Measurements from ENCODE around the gene TEKT1.
A peak's percentile ranks its signal among the peaks of the same experiment; 100 is the strongest.
"Not testable (repeated sequence)": the region's sequence is repeated elsewhere in the genome, so short reads cannot be mapped to it uniquely, and the experiment has no call there.

Gene TEKT1

DNA sequence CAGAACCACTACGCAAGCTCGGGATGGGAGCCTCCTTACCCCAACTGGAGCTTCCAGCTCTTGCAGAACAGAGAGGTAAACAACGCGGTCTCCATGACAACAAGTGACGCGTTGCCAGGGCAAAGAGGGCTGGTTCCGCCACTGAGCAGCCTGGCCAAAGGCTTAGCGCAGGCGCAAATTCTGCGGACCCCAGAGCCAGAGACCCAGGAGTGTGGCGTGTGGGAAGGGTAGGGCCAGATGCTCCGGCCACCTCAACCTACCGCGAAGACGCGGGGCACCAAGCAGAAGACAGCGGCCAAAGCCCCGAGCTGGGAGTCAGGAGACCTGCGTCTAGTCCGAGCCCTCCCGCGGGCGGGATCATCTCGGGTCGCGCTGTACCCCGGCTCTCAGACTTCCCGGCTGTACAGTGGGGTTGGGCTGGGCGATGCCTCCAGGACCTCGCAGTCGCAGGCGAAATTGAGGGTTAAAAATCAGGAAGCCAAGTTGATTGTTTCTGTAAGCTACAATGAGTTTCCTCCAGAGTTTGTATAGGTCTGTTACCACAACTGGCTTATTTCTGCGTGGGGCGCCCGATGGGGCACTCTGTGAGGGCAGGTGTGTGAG is at the start of gene TEKT1:
Gene TEKT1 (minus strand): TSS at position 69 of the 603 bp plus-strand sequence. CDS start 1,353 bp downstream, outside the sequence.
- DNase-seq (ENCODE audit: low read depth in 2 of 2), result peak; percentile 30 to 44

DNA sequence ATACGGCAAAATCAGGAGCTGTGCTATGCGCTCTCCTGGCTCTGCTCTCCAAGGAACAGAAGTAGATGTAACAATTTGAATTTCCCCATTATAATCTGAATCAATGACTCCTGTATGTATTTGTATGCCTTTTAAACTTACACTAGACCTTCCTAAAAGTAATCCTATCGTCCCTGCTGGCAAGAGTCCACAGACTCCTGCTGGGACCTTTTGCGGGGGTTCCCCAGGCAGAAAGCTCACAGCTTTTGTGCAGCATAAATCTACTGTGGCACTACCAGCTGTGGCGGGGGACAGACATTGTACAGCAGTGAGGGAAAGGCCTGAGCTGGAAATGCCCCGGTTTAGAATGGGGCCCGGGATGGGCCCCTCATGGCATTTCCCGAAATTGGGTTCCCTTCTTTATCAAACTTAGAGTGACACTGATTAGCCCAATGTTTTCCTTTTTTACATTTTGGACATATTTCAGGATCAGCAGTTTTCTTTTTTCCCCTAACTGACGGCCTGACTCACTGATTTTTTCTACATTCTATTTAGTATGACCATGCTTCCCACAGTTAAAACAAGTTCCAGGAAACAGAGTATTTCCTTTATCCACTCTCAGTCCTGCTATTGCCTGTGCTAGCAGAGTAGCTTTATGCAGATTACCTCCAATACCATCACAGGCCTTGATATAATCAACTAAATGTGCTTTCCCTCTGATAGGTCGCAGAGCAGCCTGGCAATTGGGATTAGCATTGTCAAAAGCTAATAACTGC is 47.9 kb upstream of the TEKT1 start:
- DNase-seq (ENCODE audit: low read depth in 2 of 2), result not testable (repeated sequence)

DNA sequence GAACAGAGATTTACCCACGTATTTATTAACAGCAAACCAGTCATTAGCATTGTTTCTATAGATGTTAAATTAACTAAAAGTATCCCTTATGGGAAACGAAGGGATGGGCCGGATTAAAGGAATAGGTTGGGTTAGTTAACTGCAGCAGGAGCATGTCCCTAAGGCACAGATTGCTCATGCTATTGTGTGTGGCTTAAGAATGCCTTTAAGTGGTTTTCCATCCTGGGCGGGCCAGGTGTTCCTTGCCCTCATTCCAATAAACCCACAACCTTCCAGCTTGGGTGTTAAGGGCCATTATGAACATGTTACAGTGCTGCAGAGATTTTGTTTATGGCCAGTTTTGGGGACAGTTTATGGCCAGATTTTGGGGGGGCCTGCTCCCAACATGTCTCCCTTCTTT is 43.7 kb upstream of the TEKT1 start:
- not testable (repeated sequence) for DNase-seq (ENCODE audit: low read depth in 2 of 2)

DNA sequence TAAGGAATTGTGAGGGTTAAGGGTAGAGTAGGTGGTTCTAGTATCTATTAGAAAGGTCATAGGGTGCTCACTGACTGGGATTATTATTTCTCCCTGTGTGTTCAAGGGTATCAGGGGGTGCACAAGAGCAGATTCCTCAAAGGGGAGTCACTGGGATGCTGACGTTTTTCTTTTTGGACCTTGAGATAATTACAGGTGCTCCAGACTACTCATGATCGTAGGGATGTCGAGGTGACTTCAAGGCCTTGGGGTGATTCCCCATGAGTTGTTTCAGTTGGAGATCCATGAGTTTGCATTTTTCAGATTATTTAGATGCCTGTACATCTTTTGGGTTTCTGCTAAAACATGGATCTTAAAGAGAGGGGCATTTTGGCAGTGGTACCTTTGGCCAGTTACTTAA is 41.4 kb upstream of the TEKT1 start:
- DNase-seq (ENCODE audit: low read depth in 2 of 2), result no peak

DNA sequence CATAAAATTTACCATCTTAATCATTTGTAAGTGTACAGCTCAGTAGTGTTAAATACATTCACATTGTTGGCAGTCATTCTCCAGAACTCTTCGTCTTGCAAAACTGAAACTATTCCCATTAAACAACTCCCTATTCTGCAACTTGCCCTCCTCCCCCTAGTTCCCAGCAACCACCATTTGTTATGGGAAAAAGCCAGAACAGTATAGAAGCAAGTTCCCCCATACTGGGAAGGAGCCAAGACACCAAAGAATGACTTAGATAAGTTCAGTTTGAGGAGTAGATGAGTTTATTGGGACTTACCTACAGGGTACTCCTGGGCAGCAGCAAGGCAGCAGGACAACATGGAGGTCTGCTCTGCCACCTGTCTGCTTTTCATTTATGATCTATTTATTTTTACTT is 39.3 kb upstream of the TEKT1 start:
- DNase-seq (ENCODE audit: low read depth in 2 of 2), result no peak

DNA sequence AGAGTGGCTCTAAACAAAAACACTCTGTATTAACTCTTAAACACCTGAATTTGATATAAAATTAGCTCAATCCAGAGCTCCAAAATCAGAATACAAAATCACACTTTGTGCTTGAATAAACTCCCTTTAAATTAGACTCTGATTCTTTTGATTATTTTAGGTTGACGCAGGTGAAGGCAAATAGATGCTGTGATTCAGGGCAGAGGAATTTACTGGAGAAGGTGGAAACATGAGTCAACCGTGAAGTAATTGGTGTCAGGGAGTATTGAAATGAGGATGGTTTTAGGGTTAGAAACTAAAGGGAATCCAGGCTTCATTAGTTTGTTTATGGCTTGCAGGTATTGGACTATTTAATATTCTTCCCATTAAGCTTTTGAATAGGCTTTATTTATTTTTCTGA is 37.1 kb upstream of the TEKT1 start:
- DNase-seq (ENCODE audit: low read depth in 2 of 2), result no peak

DNA sequence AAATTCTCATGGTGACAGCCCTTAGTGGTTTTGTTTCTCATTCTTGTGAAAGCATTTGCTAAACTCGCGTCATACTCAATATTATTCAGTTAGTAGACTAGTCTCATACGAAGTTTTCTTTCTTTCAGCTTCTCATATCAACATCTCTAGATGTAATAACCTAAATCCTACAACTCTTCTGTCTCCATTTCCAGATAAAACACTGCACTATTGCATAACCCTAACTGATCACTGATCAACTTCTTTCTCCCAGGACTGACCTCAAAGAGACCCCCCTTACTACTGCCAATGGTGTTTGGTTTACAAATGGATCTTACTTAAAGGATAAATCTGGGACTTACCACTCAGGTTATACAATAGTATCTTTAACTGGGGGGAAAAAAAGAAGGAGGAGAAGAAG is 36.3 kb upstream of the TEKT1 start:
- DNase-seq (ENCODE audit: low read depth in 2 of 2), result no peak

DNA sequence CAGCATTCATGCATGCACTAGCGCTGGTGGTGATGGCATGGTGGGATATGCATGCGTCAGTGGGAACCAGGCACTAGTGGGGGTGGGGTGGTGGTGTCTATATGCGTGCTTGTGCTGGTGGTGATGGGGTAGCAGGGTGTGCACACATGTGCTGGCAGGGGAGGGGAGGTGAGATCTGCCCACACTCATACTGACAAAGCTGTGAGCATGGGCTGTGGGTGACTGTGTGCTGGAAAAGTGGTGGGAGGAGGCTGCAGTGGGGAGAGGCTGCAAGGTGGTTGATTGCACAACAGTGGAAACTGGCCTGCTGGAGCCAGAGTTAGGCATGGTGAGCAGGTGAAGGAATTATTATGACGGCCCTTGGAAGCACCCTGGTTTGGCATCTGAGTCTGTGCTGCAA is 31.3 kb upstream of the TEKT1 start:
- DNase-seq (ENCODE audit: low read depth in 2 of 2), result no peak

DNA sequence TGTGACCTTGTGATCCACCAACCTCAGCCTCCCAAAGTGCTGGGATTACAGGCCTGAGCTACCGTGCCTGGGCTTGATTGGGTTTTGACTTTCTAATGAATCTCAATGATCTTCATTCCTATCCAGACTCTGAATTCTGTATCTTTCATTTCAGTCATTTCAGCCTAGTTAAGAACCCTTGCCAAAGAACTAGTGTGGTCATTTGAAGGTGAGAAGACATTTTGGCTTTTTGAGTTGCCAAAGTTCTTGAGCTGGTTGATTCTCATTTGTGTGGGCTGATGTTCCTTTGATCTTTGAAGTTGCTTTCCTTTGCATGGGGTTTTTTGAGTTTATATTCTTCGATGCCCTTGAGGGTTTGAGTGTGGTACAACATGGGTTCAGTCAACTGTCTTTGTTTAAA is 30.6 kb upstream of the TEKT1 start:
- DNase-seq (ENCODE audit: low read depth in 2 of 2), result no peak

DNA sequence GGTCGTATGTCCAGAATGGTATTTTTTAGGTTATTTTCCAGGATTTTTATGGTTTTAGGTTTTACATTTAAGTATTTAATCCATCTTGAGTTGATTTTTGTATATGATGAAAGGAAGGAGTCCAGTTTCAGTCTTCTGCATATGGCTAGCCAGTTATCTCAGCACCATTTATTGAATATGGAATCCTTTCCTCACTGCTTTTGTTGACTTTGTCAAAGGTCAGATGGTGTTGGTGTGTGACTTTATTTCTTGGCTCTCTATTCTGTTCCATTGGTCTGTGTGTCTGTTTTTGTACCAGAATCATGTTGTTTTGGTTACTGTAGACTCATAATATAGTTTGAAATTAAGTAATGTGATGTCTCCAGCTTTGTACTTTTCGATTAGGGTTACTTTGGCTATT is 26.4 kb upstream of the TEKT1 start:
- no peak for DNase-seq (ENCODE audit: low read depth in 2 of 2)

DNA sequence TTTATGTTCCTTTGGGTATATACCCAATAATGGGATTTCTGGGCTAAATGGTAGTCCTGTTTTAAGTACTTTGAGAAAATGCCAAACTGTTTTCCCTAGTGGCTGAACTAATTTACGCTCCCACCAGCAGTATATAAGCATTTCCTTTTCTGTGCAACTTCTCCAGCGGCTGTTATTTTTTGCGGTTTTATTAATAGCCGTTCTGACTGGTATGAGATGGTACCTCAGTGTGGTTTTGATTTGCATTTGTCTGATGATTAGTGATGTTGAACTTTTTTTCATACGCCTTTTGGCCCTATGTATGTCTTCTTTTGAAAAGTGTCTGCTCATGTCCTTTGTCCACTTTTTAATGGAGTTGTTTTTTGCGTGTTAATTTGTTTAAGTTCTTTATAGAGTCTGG is 25.8 kb upstream of the TEKT1 start:
- no peak for DNase-seq (ENCODE audit: low read depth in 2 of 2)

DNA sequence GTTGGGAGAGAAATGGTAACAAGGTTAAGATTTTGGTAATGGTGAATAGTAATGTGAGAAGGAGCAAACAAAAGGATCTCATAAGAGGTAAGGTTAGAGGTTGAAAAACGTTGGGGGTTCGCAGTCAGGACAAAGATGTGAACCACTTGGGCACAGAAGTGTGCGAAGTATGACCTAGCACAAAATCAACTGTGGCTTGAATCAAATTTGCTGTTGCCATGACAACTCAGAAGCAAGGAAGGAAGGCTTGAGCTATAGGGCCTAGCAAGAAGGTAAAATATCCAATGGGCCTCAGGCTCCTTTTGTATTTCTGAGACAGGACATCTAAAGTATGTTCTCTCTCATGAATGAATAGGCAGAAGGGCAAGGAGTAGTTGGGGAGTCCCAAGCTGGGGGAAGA is 24.5 kb upstream of the TEKT1 start:
- no peak for DNase-seq (ENCODE audit: low read depth in 2 of 2)

DNA sequence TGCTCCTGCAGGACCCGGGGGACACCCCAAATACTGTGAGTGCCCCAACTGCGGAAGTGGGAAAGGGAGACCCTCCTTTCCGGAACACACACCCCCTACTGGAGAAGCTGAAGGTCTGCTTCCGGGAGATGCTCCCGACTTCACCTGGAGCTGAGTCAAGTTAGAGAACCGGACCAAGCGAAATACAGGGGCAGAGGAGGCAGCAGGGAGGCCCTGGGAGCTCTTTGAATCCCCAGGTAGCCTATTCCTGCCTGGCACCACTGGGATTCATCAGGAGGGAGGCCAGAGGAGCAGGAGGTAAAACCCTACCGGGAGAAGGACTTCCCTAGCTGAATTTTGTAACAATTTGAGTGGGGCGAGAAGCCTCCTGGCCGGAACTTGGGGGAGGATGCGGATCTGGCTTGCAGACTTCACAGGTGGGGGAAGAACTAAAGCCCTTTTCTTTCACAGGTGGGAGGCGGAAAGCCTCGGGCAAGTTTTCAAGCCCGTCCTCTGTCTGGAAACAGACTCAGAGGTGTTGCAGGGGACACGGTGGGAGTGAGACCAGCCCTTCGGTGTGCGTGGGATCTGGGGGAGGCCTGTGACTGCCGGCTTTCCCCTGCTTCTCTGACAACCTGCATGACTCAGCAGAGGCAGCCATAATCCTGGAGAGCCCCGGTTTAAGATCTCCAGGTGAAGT is 22.4 kb upstream of the TEKT1 start:
- DNase-seq (ENCODE audit: low read depth in 2 of 2), result peak; percentile 17 to 31

DNA sequence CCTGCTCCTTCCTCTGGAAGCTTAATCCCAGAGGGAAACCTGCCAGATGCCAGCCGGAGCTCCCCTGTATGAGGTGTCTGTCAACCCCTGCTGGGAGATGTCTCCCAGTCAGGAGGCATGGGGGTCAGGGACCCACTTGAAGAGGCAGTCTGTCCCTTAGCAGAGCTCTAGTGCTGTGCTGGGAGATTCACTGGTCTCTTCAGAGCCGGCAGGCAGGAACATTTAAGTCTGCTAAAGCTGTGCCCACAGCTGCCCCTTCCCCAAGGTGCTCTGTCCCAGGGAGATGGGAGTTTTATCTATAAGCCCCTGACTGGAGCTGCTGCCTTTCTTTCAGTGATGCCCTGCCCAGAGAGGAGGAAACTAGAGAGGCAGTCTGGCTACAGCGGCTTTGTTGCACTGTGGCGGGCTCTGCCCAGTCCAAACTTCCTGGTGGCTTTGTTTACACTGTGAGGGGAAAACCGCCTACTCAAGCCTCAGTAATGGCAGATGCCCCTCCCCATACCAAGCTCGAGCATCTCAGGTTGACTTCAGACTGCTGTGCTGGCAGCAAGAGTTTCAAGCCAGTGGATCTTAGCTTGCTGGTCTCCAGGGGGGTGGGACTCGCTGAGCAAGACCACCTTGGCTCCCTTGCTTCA is 17.1 kb upstream of the TEKT1 start:
- not testable (repeated sequence) for DNase-seq (ENCODE audit: low read depth in 2 of 2)

DNA sequence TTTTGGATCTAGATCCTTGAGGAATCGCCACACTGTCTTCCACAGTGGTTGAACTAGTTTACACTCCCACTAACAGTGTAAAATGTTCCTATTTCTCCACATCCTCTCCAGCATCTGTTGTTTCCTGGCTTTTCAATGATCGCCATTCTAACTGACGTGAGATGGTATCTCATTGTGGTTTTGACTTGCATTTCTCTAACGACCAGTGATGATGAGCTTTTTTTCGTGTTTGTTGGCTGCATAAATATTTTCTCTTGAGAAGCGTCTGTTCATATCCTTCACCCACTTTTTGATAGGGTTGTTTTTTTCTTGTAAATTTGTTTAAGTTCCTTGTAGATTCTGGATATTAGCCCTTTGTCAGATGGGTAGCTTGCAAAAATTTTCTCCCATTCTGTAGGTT is 14.6 kb upstream of the TEKT1 start:
- not testable (repeated sequence) for DNase-seq (ENCODE audit: low read depth in 2 of 2)

DNA sequence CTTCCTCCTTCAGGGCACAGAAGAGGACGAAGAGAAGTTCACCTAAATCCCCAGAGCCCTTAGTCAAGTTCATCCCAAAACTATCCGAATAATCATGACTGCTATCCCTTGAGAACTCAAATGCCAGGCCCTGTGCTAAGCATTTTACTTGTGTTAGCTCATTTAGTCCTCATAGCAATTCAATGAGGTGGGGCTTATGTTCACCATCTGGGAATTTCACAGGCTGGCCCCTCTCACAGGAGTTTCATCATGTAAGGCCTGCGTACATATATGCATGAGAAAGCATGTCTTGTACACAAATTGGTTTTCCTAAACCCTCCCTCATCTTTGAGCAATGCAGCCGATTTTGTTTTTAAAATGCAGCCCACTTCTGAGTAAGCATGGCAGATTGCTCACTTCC is 12.9 kb upstream of the TEKT1 start:
- DNase-seq (ENCODE audit: low read depth in 2 of 2), result not testable (repeated sequence)

DNA sequence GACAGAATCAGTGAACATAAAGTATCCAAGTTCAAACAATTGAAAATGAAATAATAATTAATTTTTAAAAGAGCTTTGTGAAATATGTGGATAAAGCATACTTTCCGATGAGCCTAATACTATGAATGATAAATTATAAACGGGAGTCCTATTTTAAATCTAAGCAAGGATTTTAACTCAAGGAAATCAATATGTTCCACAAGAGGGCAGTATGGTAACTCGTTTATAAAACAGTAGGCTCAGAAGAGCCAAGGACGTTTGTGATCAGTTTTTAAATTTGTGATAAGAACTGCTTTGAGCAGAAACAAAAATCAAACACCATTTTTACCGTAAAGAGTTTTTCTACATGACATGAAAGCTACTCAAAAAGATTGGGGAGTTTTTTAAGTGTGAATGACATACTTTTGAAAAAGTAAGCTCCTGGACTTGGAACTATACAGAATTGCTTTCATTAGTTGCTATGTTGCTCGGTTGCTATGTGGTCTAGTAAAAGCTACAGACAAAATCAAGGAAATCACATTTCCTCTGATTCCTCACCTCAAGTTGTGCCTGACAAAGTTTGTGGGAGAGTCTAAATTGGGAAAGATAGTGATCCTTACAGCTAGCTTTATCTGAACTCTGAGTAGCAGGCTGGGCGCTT is 11.8 kb upstream of the TEKT1 start:
- no peak for DNase-seq (ENCODE audit: low read depth in 2 of 2)

DNA sequence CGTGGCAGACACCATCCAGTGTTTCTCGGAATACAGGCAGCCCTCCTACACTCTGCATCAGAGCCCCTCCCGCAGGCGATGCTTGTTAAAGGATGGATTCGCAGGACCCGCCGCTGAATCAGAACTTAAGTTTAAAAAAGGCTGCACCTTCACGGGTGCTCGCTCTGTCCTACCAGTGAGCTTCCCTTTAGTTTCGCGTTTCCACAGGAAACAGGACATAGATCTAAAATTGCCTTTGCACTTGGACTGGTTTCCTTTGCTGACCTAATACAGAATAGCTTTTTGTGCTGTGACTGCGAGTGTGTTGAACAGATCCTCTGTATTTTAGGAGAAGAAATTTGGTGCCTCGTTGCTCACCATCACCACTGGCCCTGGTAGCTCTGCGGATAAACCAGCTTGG is 10.2 kb upstream of the TEKT1 start:
- DNase-seq (ENCODE audit: low read depth in 2 of 2), result not testable (repeated sequence)

DNA sequence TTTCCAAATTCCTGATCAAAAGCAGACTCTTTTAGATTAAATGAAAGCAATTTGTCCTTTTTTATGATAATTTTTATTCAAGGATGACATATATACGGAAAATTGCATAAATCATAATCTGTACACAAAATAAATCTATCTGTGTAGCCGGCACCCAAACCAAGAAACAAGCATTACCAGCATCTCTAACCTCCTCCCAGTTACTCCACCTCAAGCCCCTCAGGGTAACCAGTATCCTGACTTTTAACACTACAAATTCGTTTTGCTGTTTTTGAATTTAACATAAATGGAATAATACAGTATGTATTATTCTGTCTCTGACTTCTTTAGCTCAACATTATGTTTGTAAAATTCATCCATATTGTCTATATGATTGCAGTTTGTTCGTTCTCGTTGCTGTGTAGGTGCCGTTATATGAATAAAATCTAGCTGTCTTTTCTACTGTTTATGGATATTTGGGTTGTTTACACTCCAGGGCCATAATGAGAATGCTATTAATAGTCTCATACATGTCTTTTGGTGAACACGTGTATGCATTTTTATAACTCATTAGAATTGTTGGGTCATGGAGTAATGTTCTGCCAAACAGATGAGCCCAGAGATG is 1.0 kb downstream of the TEKT1 start:
- DNase-seq (ENCODE audit: low read depth in 2 of 2), result no peak

DNA sequence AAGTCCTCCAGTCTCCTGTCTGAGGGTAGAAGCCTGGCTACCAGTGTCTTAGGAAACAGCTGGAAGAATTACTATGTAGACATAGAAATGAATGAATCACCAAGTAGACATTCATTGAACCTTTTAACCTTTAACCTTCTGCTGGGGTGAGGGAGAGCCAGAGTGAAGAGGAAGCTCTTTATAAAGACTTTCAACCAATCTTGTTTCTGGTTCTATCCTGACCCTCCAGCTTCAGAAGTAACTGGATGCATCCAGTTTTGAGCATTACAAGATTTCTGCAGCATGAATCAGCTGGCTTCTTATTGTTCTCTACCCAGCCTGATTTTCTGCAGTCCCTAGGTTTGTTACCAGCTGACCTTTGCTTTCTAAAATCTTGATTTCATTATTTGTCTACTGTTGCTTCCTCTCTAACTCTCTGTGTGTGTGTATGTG is 8.5 kb downstream of the TEKT1 start:
- DNase-seq (ENCODE audit: low read depth in 2 of 2), result no peak

DNA sequence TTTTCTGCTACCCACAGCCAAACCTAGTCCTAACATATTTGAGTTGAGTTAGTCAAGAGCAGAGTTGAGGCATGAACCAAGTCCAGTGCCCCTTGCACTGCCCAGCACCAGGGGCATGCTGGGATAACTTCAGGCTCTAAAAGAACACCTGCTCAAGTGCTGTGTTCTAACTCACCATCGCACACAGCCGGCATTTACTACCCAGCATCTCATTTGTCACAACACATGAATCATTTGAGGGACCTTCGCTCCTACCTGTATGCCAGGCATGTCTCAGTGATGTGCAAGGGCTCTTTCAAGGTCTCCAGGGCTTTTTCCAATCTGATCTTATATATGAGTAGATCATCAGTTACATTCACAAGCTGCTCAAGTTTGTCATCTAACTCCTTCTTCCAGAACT is 12.6 kb downstream of the TEKT1 start:
- DNase-seq (ENCODE audit: low read depth in 2 of 2), result no peak

DNA sequence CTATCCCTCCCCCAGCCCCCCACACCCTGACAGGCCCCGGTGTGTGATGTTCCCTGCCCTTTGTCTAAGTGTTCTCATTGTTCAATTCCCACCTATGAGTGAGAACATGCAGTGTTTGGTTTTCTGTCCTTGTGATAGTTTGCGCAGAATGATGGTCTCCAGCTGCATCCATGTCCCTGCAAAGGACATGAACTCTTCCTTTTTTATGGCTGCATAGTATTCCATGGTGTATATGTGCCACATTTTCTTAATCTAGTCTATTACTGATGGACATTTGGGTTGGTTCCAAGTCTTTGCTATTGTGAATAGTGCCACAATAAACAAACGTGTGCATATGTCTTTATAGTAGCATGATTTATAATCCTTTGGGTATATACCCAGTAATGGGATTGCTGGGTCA is 15.2 kb downstream of the TEKT1 start:
- not testable (repeated sequence) for DNase-seq (ENCODE audit: low read depth in 2 of 2)
